Measurements from ENCODE around the gene WNT4.

Gene WNT4

DNA sequence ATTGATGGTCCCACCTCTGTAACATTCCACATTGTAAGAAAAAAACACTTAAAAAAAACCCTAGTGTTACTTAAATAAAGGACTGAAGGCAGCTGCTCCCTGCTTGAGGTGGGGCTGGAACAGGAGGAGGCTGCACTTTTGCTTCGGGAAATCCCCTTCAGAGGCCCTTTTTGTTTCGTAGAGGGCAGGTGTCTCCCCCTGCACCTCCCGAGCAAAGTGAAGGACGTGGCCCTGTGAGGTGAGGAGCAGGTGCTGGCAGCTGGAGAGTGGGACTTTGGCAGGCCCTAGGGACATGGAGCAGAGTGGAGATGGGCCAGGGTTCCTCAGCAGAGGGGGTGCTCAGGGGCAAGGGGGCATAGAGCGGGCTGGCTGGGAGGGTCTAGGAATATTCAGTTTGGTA is 33.4 kb upstream of the WNT4 start:
- DNase-seq (ENCODE audit: low spot score) = peak; percentile 83
- TF ChIP-seq CTCF (IDR thresholded peaks at IDR 0.05; ENCODE audit: extremely low read depth, insufficient read depth, missing control alignments) = no peak
- in situ Hi-C loops (cut with MboI; ENCODE audit: low pct_unique_long_range_greater_than_20kb, low sequenced_read_pairs, unreplicated experiment) = no loop called here

- in situ Hi-C loops (cut with MboI; ENCODE audit: low pct_unique_long_range_greater_than_20kb, low sequenced_read_pairs, unreplicated experiment) = no loop called here
- no peak for DNase-seq (ENCODE audit: low spot score)
- no peak for TF ChIP-seq CTCF (IDR thresholded peaks at IDR 0.05; ENCODE audit: extremely low read depth, insufficient read depth, missing control alignments)
Observed at GRCh38 chr1:22174446-22175220, 31.7 kb upstream of the WNT4 start.

DNA sequence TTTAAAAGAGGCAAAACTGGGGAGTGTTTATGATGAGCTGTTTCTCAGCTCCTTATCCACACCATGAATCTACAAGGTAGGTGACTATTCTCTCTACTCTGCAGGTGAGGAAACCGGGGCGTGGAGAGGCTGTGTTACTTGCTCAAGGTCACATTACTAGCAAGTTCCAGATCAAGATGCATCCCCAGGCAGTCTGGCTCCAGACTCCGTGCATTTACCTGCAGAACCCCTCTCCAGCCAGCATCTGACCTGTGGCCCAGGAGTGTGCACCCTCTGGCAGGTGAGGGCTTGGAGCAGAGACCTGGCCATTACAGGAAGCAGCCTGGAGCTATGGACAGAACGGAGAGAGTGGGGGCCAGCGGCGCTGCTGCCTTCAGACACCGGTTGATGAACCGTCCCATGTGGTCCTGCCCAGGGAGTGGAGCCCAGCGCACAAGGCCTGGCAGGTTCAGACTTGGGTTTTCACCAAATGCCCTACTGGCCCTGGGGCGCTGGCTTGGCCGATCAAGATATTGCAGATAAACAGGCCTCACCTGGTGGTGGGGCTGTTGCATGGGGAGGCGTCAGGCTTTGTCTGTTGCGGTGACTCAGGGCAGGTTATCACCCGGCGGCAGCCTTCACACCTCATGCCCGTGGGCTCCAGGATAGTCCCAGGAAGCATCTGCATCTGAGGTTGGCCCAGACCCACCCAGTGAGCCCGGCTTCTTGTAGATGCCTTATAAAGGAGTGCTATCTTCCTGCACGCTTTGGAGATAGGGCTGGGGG is 29.2 kb upstream of the WNT4 start:
- no peak for DNase-seq (ENCODE audit: low spot score)
- no peak for TF ChIP-seq CTCF (IDR thresholded peaks at IDR 0.05; ENCODE audit: extremely low read depth, insufficient read depth, missing control alignments)

DNA sequence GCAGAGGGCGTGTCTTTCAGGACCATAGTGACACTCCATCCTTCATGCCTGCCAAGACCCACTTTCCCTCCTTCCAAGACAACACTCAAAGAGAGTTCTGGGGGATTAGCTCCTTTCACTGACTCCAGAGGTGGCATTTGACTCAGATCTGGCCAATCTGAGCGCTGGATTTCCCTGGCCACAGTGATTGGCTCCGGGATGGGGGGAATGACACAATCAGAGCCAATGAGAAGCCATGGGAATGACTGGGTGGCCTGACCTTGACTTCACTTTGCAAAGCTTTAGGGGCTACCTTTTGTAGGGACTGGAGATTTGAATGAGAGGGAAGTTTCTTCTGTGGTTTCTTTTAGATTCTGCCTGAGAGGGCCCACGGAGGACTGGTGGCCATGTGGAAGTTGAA is 26.9 kb upstream of the WNT4 start:
- no peak for TF ChIP-seq CTCF (IDR thresholded peaks at IDR 0.05; ENCODE audit: extremely low read depth, insufficient read depth, missing control alignments)

More for the DNA sequence above, 29.2 kb upstream of the WNT4 start:
- in situ Hi-C loops (cut with MboI; ENCODE audit: low pct_unique_long_range_greater_than_20kb, low sequenced_read_pairs, unreplicated experiment) = no loop called here

GRCh38 chr1:22168412-22168973 is 25.6 kb upstream of the WNT4 start:
- no peak for DNase-seq (ENCODE audit: low spot score)
- in situ Hi-C loops (cut with MboI; ENCODE audit: low pct_unique_long_range_greater_than_20kb, low sequenced_read_pairs, unreplicated experiment) = no loop called here
- no peak for TF ChIP-seq CTCF (IDR thresholded peaks at IDR 0.05; ENCODE audit: extremely low read depth, insufficient read depth, missing control alignments)

More for the DNA sequence above, 26.9 kb upstream of the WNT4 start:
- in situ Hi-C loops (cut with MboI; ENCODE audit: low pct_unique_long_range_greater_than_20kb, low sequenced_read_pairs, unreplicated experiment) = no loop called here
- DNase-seq (ENCODE audit: low spot score) = no peak

DNA sequence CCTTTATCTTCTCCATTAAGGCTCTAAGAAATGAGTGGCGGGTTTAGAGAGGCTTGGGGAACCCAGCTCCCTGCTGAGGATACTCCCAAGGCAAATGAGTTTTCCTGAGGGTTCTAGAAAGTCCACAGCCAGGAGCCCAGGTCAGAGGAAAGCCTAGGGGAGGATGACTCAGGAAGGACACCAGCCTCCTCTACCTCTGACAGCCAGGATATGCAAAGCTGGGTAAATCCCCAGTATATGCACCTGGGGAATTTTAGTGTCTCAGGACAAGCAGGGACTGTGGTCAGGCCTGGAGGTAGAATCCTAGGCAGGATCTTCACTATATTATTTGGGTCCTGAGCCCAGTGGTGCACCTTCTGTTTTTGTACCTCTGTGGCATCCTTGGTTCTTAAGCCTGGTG is 23.5 kb upstream of the WNT4 start:
- no peak for TF ChIP-seq CTCF (IDR thresholded peaks at IDR 0.05; ENCODE audit: extremely low read depth, insufficient read depth, missing control alignments)
- in situ Hi-C loops (cut with MboI; ENCODE audit: low pct_unique_long_range_greater_than_20kb, low sequenced_read_pairs, unreplicated experiment) = no loop called here
- peak; percentile 44 for DNase-seq (ENCODE audit: low spot score)
